Epithelial cell of proximal tubule (primary cell): ENCODE data around the gene SH2D5. TPM values are rescaled to one million over a fixed set of nuclear protein-coding genes. Genes with fewer than 3 reads are reported as not detected.
A peak's percentile ranks its signal among the peaks of the same experiment; 100 is the strongest.

ENCODE experiments used
- DNase-seq: peaks from one replicate; pipeline ENCODE4 v3.0.0-alpha.2; 2011; ENCODE audit warnings: low read depth
- H3K4me3 ChIP-seq: 2 replicates; pipeline ENCODE4 v1.5.1; 2011; ENCODE audit warnings: low read depth, mild to moderate bottlenecking, low read length
- total RNA-seq: library from RNA; depleted of rRNA; stranded (reverse); fragments of >200 nt; gene quantifications from 2 replicates; pipeline ENCODE4 v1.2.3, GENCODE V29; 2015
- TF ChIP-seq, protein P1 (sequence below): conservative IDR thresholded peaks from 2 replicates; pipeline ENCODE4 v1.5.1; 2012; ENCODE audit warnings: low read depth, mild to moderate bottlenecking, low read length

SH2D5 gene
- total RNA-seq, 1 donor from 2014 or later: 15.2 TPM

DNA sequence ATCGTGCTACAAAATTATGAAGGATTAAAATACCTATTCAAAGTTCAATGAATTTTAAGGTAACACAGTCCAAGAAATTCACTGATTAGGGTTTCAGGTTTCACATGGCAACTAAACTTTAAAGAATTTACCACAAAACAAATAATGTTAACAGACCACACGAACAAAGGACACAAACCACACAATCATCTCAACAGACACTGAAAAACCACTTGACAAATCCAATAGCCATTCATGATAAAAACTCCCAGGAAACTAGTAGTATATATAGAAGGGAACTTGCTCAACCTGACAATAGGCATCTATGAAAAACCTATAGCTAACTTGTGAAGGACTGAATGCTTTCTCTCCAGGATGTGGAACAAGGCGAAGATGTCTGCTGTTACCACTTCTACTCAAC is 21.1 kb upstream of the SH2D5 start:
- TF ChIP-seq, protein P1, sequence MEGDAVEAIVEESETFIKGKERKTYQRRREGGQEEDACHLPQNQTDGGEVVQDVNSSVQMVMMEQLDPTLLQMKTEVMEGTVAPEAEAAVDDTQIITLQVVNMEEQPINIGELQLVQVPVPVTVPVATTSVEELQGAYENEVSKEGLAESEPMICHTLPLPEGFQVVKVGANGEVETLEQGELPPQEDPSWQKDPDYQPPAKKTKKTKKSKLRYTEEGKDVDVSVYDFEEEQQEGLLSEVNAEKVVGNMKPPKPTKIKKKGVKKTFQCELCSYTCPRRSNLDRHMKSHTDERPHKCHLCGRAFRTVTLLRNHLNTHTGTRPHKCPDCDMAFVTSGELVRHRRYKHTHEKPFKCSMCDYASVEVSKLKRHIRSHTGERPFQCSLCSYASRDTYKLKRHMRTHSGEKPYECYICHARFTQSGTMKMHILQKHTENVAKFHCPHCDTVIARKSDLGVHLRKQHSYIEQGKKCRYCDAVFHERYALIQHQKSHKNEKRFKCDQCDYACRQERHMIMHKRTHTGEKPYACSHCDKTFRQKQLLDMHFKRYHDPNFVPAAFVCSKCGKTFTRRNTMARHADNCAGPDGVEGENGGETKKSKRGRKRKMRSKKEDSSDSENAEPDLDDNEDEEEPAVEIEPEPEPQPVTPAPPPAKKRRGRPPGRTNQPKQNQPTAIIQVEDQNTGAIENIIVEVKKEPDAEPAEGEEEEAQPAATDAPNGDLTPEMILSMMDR: no peak
- no peak overlapping the region for H3K4me3 ChIP-seq
- DNase-seq: no peak

GRCh38 chr1:20751462-20751990 is 19.0 kb upstream of the SH2D5 start:
- TF ChIP-seq, protein P1: no peak

GRCh38 chr1:20742671-20743070 is 10.2 kb upstream of the SH2D5 start:
- no peak overlapping the region for H3K4me3 ChIP-seq
- DNase-seq: no peak
- TF ChIP-seq, protein P1: no peak

More at GRCh38 chr1:20751462-20751990, 19.0 kb upstream of the SH2D5 start:
- DNase-seq: no peak
- H3K4me3 ChIP-seq: no peak overlapping the region

DNA sequence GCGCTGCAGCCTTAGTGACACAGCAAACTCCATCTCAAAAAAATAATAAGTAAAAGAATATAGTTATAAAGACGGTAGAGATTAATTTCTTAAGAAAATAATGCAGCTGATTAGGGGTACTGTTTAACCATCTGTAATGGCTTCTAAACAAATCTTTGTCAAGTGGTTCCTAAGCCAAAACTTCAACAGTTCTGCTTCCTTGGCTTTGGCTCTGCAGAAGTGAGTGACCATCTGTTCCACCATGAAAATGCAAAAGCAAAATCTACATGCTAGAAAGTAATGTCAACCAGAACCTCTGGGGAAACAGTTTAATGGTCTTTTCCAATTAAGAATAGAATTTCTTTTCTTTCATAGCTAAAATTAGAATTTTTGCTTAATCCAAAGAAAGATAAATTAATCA is 8.3 kb upstream of the SH2D5 start:
- no peak for DNase-seq
- H3K4me3 ChIP-seq: no peak overlapping the region
- TF ChIP-seq, protein P1: no peak

DNA sequence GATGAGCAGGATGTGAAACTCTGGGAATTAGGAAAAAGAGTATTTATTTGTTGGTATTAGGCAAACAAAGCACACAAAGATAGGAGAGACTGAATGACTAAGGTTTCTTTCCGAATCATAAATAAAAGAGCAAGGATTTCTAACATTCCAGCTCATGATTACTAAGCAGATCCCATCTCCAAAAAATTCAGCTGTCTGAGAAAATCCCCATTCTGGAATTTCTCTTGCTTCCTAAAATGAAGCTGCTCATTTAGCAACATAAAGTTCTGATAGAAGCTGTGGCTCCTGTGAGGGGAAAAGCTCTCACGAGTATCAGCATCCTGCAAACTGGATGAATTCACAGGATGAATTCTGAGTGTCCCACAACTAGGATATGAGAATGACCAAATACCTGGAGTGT is 6.7 kb upstream of the SH2D5 start:
- TF ChIP-seq, protein P1: no peak
- no peak overlapping the region for H3K4me3 ChIP-seq
- DNase-seq: no peak

DNA sequence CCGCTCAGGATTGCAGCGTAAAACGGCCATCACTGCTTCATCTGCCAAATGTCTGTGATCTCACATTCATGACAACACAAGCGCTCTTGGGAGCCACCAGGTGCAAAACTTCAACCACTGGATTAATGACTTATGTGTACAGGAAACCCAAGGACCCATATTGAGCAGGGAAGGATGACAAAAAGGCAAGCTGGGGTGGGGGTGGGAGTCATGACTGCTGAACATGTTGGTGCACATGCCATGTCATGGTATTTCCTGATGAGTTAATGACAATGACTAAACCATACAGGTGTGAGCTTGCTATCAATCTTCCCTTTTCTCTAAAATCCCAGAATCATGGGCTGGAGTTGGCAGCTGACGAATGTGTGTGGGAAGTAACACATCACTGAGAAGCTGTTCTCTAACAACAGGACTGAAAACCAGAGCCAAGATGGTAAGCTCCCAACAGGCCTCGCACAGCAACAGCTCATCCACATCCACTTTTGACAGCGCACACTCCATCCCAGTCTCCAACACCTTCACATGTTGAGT is 3.1 kb upstream of the SH2D5 start:
- H3K4me3 ChIP-seq: no peak overlapping the region
- TF ChIP-seq, protein P1: no peak
- no peak for DNase-seq

- peak overlapping the region; percentile 74 for H3K4me3 ChIP-seq
- TF ChIP-seq, protein P1: no peak
- DNase-seq: no peak
These were observed 965 bp upstream of the SH2D5 start for GRCh38 chr1:20733360-20733975.
